Endothelial cell of umbilical vein (primary cell): Measurements from ENCODE around the gene FBXW11. TPM values are rescaled to one million over a fixed set of nuclear protein-coding genes. Genes with fewer than 3 reads are reported as not detected.
"Not testable (repeated sequence)": the region's sequence is repeated elsewhere in the genome, so short reads cannot be mapped to it uniquely, and the experiment has no call there.

Source experiments
- BruUV-seq: library from RNA; stranded (reverse); fragments of 400-500 nt; replicated peaks from 2 replicates; lab custom pipeline; 2021; lab: Mats Ljungman, UMichigan
- CTCF ChIA-PET: fragments of 300-600, 350-600 bp; sonication (Branson Sonifier 250); formaldehyde crosslinking; loops from one replicate; lab custom pipeline; 2021; ENCODE audit warnings: antibody characterized with exemption, inconsistent platforms; lab: Charles Lee
- POLR2A ChIA-PET: fragments of 300-600, 350-600 bp; sonication (Branson Sonifier 250); formaldehyde crosslinking; loops from one replicate; lab custom pipeline; 2021; ENCODE audit warnings: antibody characterized with exemption, inconsistent platforms; lab: Charles Lee
- DNase-seq: peaks from one replicate; pipeline ENCODE4 v3.0.0-alpha.2; 2011; ENCODE audit warnings: low read depth, low spot score
- FAIRE-seq: peaks from 2 replicates; lab custom pipeline; 2011; peaks lifted over from hg19 to GRCh38; lab: Jason Lieb, UNC
- H2AFZ ChIP-seq: 2 replicates; pipeline ENCODE4 v1.6.0; 2012; ENCODE audit warnings: low read depth, low read length, control low read depth, inconsistent platforms
- H3K27ac ChIP-seq: 2 replicates; pipeline ENCODE4 v1.5.1; 2011; ENCODE audit warnings: low read depth, mild to moderate bottlenecking, control low read depth, low read length, moderate library complexity; ENCODE audit not compliant: insufficient read depth
- H3K27me3 ChIP-seq, 2 experiments: 2 replicates each; pipeline versions ENCODE4 v1.6.0 to v1.6.1; 2011; ENCODE audit warnings: low read length in 2 of 2, mixed read lengths in 1 of 2; ENCODE audit not compliant: control insufficient read depth in 2 of 2, insufficient read depth in 2 of 2
- H3K36me3 ChIP-seq, 2 experiments: 2 replicates in 1 of 2; 3 replicates in 1 of 2; pipeline ENCODE4 v1.5.1; 2011; ENCODE audit warnings: low read length in 2 of 2, mild to moderate bottlenecking in 1 of 2, moderate library complexity in 1 of 2; ENCODE audit not compliant: control insufficient read depth in 2 of 2, insufficient read depth in 2 of 2; ENCODE audit errors: extremely low read depth in 1 of 2
- H3K4me1 ChIP-seq: 3 replicates; pipeline ENCODE4 v1.5.1; 2011; ENCODE audit warnings: mild to moderate bottlenecking, low read length; ENCODE audit not compliant: control insufficient read depth, insufficient read depth; ENCODE audit errors: extremely low read depth
- H3K4me2 ChIP-seq: 2 replicates; pipeline ENCODE4 v1.6.1; 2011; ENCODE audit warnings: low read length, control low read depth, mixed read lengths; ENCODE audit not compliant: insufficient read depth
- H3K4me3 ChIP-seq, 3 experiments: fragments of 200-600 bp in 1 of 3; sonication (generic), shearing (Covaris generic) in 1 of 3; replicated peaks in 1 of 3; 2 replicates each; pipeline ENCODE4 v1.5.1; 2011 to 2016; ENCODE audit warnings: control low read depth in 3 of 3, low read length in 3 of 3, mild to moderate bottlenecking in 2 of 3, inconsistent platforms in 1 of 3, low read depth in 1 of 3, moderate library complexity in 1 of 3; ENCODE audit not compliant: insufficient read depth in 1 of 3
- H3K79me2 ChIP-seq: 2 replicates; pipeline ENCODE4 v1.6.0; 2012; ENCODE audit warnings: low read length, inconsistent platforms; ENCODE audit not compliant: control insufficient read depth, insufficient read depth
- H3K9ac ChIP-seq: replicated peaks from 2 replicates; pipeline ENCODE3; 2011; ENCODE audit warnings: low read length, control low read depth; ENCODE audit not compliant: insufficient read depth; ENCODE audit errors: extremely low read depth
- H3K9me1 ChIP-seq: replicated peaks from 3 replicates; pipeline ENCODE4 v1.6.0; 2011; ENCODE audit warnings: mild to moderate bottlenecking, low read length; ENCODE audit not compliant: control insufficient read depth, insufficient read depth; ENCODE audit errors: extremely low read depth
- H3K9me3 ChIP-seq: replicated peaks from 2 replicates; pipeline ENCODE4 v1.5.1; 2012; ENCODE audit warnings: low read length, inconsistent platforms; ENCODE audit not compliant: control insufficient read depth, insufficient read depth
- H4K20me1 ChIP-seq: replicated peaks from 2 replicates; pipeline ENCODE3; 2011; ENCODE audit warnings: mild to moderate bottlenecking, low read length; ENCODE audit not compliant: control insufficient read depth, insufficient read depth; ENCODE audit errors: extremely low read depth
- CTCF ChIP-seq, 2 donors: IDR thresholded peaks; 1 replicate in 1 of 2; 2 replicates in 1 of 2; pipeline ENCODE4 v1.5.1; 2011; ENCODE audit warnings: low read length in 2 of 2, mild to moderate bottlenecking in 2 of 2, moderate library complexity in 2 of 2, control low read depth in 1 of 2, inconsistent platforms in 1 of 2, low read depth in 1 of 2; ENCODE audit not compliant: insufficient read depth in 1 of 2; ENCODE audit errors: extremely low read depth in 1 of 2
- EZH2 ChIP-seq: IDR thresholded peaks from 2 replicates; pipeline ENCODE4 v1.6.1; 2012; ENCODE audit warnings: borderline replicate concordance, low read depth, mild to moderate bottlenecking, moderate library complexity, low read length, inconsistent platforms; ENCODE audit not compliant: severe bottlenecking
- FOS ChIP-seq: IDR thresholded peaks from 2 replicates; pipeline ENCODE4 v1.6.1; 2011; ENCODE audit warnings: mild to moderate bottlenecking, low read length, moderate library complexity, borderline replicate concordance; ENCODE audit not compliant: insufficient read depth
- GATA2 ChIP-seq: IDR thresholded peaks from 2 replicates; pipeline ENCODE4 v1.7.0; 2011; ENCODE audit warnings: low read depth, mild to moderate bottlenecking, moderate library complexity, mixed read lengths, low read length; ENCODE audit not compliant: insufficient read length, insufficient read depth
- JUN ChIP-seq: IDR thresholded peaks from 2 replicates; pipeline ENCODE4 v1.6.1; 2011; ENCODE audit warnings: borderline replicate concordance, low read depth; ENCODE audit not compliant: insufficient read length, insufficient read depth
- MYC ChIP-seq: IDR thresholded peaks from one replicate; pipeline ENCODE4 v1.6.1; 2011; ENCODE audit warnings: mild to moderate bottlenecking, low read depth, low read length
- POLR2A ChIP-seq: IDR thresholded peaks from 2 replicates; pipeline ENCODE4 v1.6.1; 2012; ENCODE audit warnings: low read depth, mild to moderate bottlenecking, control low read depth, low read length
- POLR2AphosphoS5 ChIP-seq: IDR thresholded peaks from 2 replicates; pipeline ENCODE4 v1.6.1; 2012; ENCODE audit warnings: low read depth, mild to moderate bottlenecking, control low read depth, low read length, moderate library complexity; ENCODE audit not compliant: insufficient read depth
- dilution Hi-C: fragments of 300-500 bp; cut with MboI; formaldehyde crosslinking; loops from one replicate; pipeline ENCODE4 v1.15.0; 2019; ENCODE audit warnings: low sequenced_read_pairs; ENCODE audit not compliant: extremely low pct_ligation_motif_present
- intact Hi-C: fragments of 100-400 bp; cut with micrococcal nuclease; formaldehyde crosslinking; loops from one replicate; pipeline ENCODE4 v1.10.0; 2022
- polyA plus RNA-seq, 4 experiments: library from polyadenylated mRNA; depleted of rRNA in 3 of 4; stranded (reverse) in 3 of 4; unstranded in 1 of 4; fragments of >200 nt; gene quantifications; 2 replicates each; pipeline versions ENCODE4 v1.2.1 to v1.2.3, GENCODE V29; 2011 to 2012; ENCODE audit warnings: missing spikeins in 1 of 4
- total RNA-seq: library from RNA; stranded (reverse); gene quantifications from 2 replicates; pipeline ENCODE4 v1.2.3, GENCODE V29; 2021

The FBXW11 gene
- total and polyA plus RNA-seq, 2 donors (not counting 3 experiments of a cell fraction or from before 2014, with no cell fraction given), result 30.7 to 44.7 TPM

- BruUV-seq, result no TSS peak
- dilution Hi-C loops, result no loop called here
These were observed 118.4 kb downstream of the FBXW11 start for GRCh38 chr5:171888051-171888481.

GRCh38 chr5:171886037-171886436, 120.4 kb downstream of the FBXW11 start:
- H3K27me3 ChIP-seq, H3K36me3 ChIP-seq, H3K4me2 ChIP-seq, DNase-seq, H3K4me1 ChIP-seq, H3K9me3 ChIP-seq, dilution Hi-C loops, H3K79me2 ChIP-seq, FAIRE-seq, H3K4me3 ChIP-seq, H3K9ac ChIP-seq, POLR2A ChIA-PET, H3K9me1 ChIP-seq, intact Hi-C loops, H3K27ac ChIP-seq, BruUV-seq, H2AFZ ChIP-seq, H4K20me1 ChIP-seq: not testable (repeated sequence)
- CTCF ChIA-PET, result interaction anchor here (1.1 kb wide), 1 partner anchor 20 kb away, joined by 4 read pairs; no protein-coding TSS in a partner anchor

More at GRCh38 chr5:171888051-171888481, 118.4 kb downstream of the FBXW11 start:
- TF ChIP-seq MYC (no peak), CTCF (IDR thresholded peaks at IDR 0.05; ENCODE audit: extremely low read depth in 1 of 2, insufficient read depth in 1 of 2, low read depth in 1 of 2, low read length in 2 of 2) (no peak), FOS (no peak), JUN (no peak), POLR2A (no peak), POLR2AphosphoS5 (no peak), EZH2 (no peak), GATA2 (no peak)
- Histone ChIP-seq H3K9me3 (no peaks in the 10 kb centered on the region), H3K27me3 (no peaks in the 10 kb centered on the region), H3K36me3 (no peaks in the 10 kb centered on the region), H3K4me3 (no peak overlapping the region), H3K79me2 (no peaks in the 10 kb centered on the region), H3K4me2 (no peak overlapping the region), H3K27ac (peak overlapping the region; percentile 22), H3K4me1 (peaks cover 7% of the 10 kb centered on the region), H3K9me1 (no peaks in the 10 kb centered on the region), H4K20me1 (no peaks in the 10 kb centered on the region), H3K9ac (no peak overlapping the region), H2AFZ (no peak overlapping the region)
- POLR2A ChIA-PET, result interaction anchor here (0.8 kb wide), 1 partner anchor 11 kb away, joined by 3 read pairs; no protein-coding TSS in a partner anchor
- CTCF ChIA-PET, result interaction anchor here (0.7 kb wide), 1 partner anchor 261 kb away, joined by 3 read pairs; no protein-coding TSS in a partner anchor
- DNase-seq (peak; percentile 79), FAIRE-seq (no peak)
- intact Hi-C loops, result no loop called here
